ENCODE data around the gene CDH4. TPM values are rescaled to one million over a fixed set of nuclear protein-coding genes. Genes with fewer than 3 reads are reported as not detected.

CDH4 gene
- polyA plus RNA-seq, 1 experiment: 1.5 TPM

GRCh38 chr20:61217848-61218247 is 34.2 kb upstream of the CDH4 start:
- CTCF ChIA-PET: interaction anchor here (0.7 to 3.6 kb wide), 3 partner anchors 10 to 24 kb away, joined by 3 to 32 read pairs (median 4); no protein-coding TSS in a partner anchor
- Histone ChIP-seq H3K36me3 (ENCODE audit: control insufficient read depth, insufficient read depth, low read length) (no peaks in the 10 kb centered on the region), H3K27me3 (ENCODE audit: control insufficient read depth, insufficient read depth, low read length) (peaks cover 2% of the 10 kb centered on the region), H3K4me3 (ENCODE audit: low read depth, low read length) (no peak overlapping the region)
- no peak for TF ChIP-seq CTCF (IDR thresholded peaks at IDR 0.05; ENCODE audit: insufficient read depth, low read depth, low read length)
- no peak for DNase-seq (ENCODE audit: low read depth)
- POLR2A ChIA-PET: no interaction called here

- peak; percentile 51 for DNase-seq (ENCODE audit: low read depth)
- ChIA-PET POLR2A (no interaction called here), CTCF (interaction anchor here (0.9 to 3.6 kb wide), 3 partner anchors 10 to 1169 kb away, joined by 3 to 32 read pairs (median 3); no protein-coding TSS in a partner anchor)
- Histone ChIP-seq H3K27me3 (ENCODE audit: control insufficient read depth, insufficient read depth, low read length) (peaks cover 2% of the 10 kb centered on the region; the same call in 1 of the 2 replicates), H3K4me3 (ENCODE audit: low read depth, low read length) (no peak overlapping the region), H3K36me3 (ENCODE audit: control insufficient read depth, insufficient read depth, low read length) (no peaks in the 10 kb centered on the region)
- TF ChIP-seq CTCF (IDR thresholded peaks at IDR 0.05; ENCODE audit: insufficient read depth, low read depth, low read length): no peak
Measured at GRCh38 chr20:61219021-61219431, 33.0 kb upstream of the CDH4 start.

GRCh38 chr20:61220131-61220530 is 31.9 kb upstream of the CDH4 start:
- ChIA-PET POLR2A (no interaction called here), CTCF (interaction anchor here (1.0 to 3.6 kb wide), 2 partner anchors 9 to 1163 kb away, joined by 3 to 32 read pairs; no protein-coding TSS in a partner anchor)
- Histone ChIP-seq H3K4me3 (ENCODE audit: low read depth, low read length) (no peak overlapping the region), H3K36me3 (ENCODE audit: control insufficient read depth, insufficient read depth, low read length) (no peaks in the 10 kb centered on the region), H3K27me3 (ENCODE audit: control insufficient read depth, insufficient read depth, low read length) (peaks cover 2% of the 10 kb centered on the region; the same call in 1 of the 2 replicates)
- DNase-seq (ENCODE audit: low read depth): no peak
- no peak for TF ChIP-seq CTCF (IDR thresholded peaks at IDR 0.05; ENCODE audit: insufficient read depth, low read depth, low read length)

GRCh38 chr20:61220626-61221325 is 31.3 kb upstream of the CDH4 start:
- ChIA-PET CTCF (interaction anchor here (1.0 to 3.6 kb wide), 4 partner anchors 8 to 1163 kb away, joined by 3 to 32 read pairs (median 3); no protein-coding TSS in a partner anchor), POLR2A (no interaction called here)
- Histone ChIP-seq H3K36me3 (ENCODE audit: control insufficient read depth, insufficient read depth, low read length) (no peaks in the 10 kb centered on the region), H3K4me3 (ENCODE audit: low read depth, low read length) (no peak overlapping the region), H3K27me3 (ENCODE audit: control insufficient read depth, insufficient read depth, low read length) (peaks cover 2% of the 10 kb centered on the region; the same call in 1 of the 2 replicates)
- no peak for DNase-seq (ENCODE audit: low read depth)
- TF ChIP-seq CTCF (IDR thresholded peaks at IDR 0.05; ENCODE audit: insufficient read depth, low read depth, low read length): no peak

GRCh38 chr20:61222699-61223098 is 29.4 kb upstream of the CDH4 start:
- Histone ChIP-seq H3K27me3 (ENCODE audit: control insufficient read depth, insufficient read depth, low read length) (peaks cover 2% of the 10 kb centered on the region; the same call in 1 of the 2 replicates), H3K36me3 (ENCODE audit: control insufficient read depth, insufficient read depth, low read length) (no peaks in the 10 kb centered on the region), H3K4me3 (ENCODE audit: low read depth, low read length) (no peak overlapping the region)
- no peak for TF ChIP-seq CTCF (IDR thresholded peaks at IDR 0.05; ENCODE audit: insufficient read depth, low read depth, low read length)
- DNase-seq (ENCODE audit: low read depth): no peak
- POLR2A ChIA-PET: no interaction called here
- CTCF ChIA-PET: interaction anchor here (0.6 to 1.4 kb wide), 2 partner anchors 61 to 959 kb away, joined by 3 read pairs; no protein-coding TSS in a partner anchor

Measured in BJ (cell line).